ENCODE results near the gene KRTAP10-5. TPM values are rescaled to one million over a fixed set of nuclear protein-coding genes. Genes with fewer than 3 reads are reported as not detected.

The KRTAP10-5 gene
- total RNA-seq, 1 experiment from 2014 or later = not detected

DNA sequence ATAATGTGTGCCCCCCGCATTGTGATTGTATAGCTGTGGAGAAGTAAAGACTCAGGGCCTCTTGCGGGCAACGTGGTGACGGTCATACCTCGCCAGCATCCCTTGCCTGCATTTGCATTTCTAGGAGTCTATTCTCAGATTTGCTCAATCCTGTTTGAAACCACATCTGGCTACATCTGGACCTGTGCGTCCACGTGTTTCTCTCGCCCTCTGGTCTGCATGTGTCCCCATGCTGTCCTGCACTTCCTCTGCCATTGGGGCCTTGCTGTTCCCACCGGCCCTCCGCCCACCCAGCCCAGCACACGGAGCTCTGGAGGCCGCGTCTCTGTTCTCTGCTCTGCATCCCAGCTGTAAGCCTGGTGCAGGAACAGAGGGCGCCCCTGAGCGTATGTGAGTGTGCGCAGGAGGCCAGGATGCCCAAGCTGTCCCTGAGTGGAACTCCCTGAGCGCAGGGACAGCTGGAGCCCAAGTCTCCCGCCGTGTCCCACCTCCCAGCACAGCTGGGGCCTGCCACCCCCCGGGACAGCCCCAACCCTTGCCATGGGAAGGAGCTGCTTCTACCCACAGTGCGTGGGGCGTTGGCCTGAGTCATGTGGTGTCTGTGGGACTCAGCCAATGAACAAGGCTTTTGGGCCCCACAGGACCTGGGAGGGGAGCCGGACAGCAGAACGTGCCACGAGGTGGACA lies 30.7 kb downstream of the KRTAP10-5 start:
- H4K20me1 ChIP-seq (ENCODE audit: insufficient read depth) = no peaks in the 10 kb centered on the region
- TF ChIP-seq, protein P1, sequence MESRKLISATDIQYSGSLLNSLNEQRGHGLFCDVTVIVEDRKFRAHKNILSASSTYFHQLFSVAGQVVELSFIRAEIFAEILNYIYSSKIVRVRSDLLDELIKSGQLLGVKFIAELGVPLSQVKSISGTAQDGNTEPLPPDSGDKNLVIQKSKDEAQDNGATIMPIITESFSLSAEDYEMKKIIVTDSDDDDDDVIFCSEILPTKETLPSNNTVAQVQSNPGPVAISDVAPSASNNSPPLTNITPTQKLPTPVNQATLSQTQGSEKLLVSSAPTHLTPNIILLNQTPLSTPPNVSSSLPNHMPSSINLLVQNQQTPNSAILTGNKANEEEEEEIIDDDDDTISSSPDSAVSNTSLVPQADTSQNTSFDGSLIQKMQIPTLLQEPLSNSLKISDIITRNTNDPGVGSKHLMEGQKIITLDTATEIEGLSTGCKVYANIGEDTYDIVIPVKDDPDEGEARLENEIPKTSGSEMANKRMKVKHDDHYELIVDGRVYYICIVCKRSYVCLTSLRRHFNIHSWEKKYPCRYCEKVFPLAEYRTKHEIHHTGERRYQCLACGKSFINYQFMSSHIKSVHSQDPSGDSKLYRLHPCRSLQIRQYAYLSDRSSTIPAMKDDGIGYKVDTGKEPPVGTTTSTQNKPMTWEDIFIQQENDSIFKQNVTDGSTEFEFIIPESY (IDR thresholded peaks at IDR 0.05; ENCODE audit: extremely low read depth, insufficient replicate concordance, low read length) = no peak
- no peak for TF ChIP-seq POLR2AphosphoS5 (IDR thresholded peaks at IDR 0.05; ENCODE audit: low read depth, low read length)
- no peak for TF ChIP-seq EGR1 (IDR thresholded peaks at IDR 0.05; ENCODE audit: low read depth)
- TF ChIP-seq, protein P2, sequence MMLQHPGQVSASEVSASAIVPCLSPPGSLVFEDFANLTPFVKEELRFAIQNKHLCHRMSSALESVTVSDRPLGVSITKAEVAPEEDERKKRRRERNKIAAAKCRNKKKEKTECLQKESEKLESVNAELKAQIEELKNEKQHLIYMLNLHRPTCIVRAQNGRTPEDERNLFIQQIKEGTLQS (IDR thresholded peaks at IDR 0.05) = no peak
- TF ChIP-seq TCF7L2 (IDR thresholded peaks at IDR 0.05; ENCODE audit: borderline replicate concordance, extremely low read depth, insufficient read depth, insufficient read length) = no peak
- TF ChIP-seq, protein P3, sequence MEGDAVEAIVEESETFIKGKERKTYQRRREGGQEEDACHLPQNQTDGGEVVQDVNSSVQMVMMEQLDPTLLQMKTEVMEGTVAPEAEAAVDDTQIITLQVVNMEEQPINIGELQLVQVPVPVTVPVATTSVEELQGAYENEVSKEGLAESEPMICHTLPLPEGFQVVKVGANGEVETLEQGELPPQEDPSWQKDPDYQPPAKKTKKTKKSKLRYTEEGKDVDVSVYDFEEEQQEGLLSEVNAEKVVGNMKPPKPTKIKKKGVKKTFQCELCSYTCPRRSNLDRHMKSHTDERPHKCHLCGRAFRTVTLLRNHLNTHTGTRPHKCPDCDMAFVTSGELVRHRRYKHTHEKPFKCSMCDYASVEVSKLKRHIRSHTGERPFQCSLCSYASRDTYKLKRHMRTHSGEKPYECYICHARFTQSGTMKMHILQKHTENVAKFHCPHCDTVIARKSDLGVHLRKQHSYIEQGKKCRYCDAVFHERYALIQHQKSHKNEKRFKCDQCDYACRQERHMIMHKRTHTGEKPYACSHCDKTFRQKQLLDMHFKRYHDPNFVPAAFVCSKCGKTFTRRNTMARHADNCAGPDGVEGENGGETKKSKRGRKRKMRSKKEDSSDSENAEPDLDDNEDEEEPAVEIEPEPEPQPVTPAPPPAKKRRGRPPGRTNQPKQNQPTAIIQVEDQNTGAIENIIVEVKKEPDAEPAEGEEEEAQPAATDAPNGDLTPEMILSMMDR (IDR thresholded peaks at IDR 0.05 in 2 of 3, conservative IDR thresholded peaks at IDR 0.05 in 1 of 3; ENCODE audit: borderline replicate concordance in 1 of 3, insufficient read depth in 1 of 3, low read depth in 2 of 3, low read length in 2 of 3) = no peak
- TF ChIP-seq SRF (IDR thresholded peaks at IDR 0.05; ENCODE audit: low read depth) = no peak
- TF ChIP-seq EZH2 (IDR thresholded peaks at IDR 0.05) = no peak
- no peak for TF ChIP-seq JUND (IDR thresholded peaks at IDR 0.05)
- TF ChIP-seq CEBPB (IDR thresholded peaks at IDR 0.05; ENCODE audit: low read depth) = no peak
- no peak for TF ChIP-seq FOSL1 (IDR thresholded peaks at IDR 0.05; ENCODE audit: low read depth)
- TF ChIP-seq ELF1 (IDR thresholded peaks at IDR 0.05; ENCODE audit: borderline replicate concordance, low read depth) = no peak
- no peak for TF ChIP-seq CBX3 (IDR thresholded peaks at IDR 0.05; ENCODE audit: low read depth)
- no peak for TF ChIP-seq ZNF274 (IDR thresholded peaks at IDR 0.05; ENCODE audit: low read depth, low read length)
- no peak for TF ChIP-seq SP1 (IDR thresholded peaks at IDR 0.05; ENCODE audit: low read depth)
- TF ChIP-seq RAD21 (IDR thresholded peaks at IDR 0.05; ENCODE audit: low read depth) = no peak
- intact Hi-C loops (cut with micrococcal nuclease) = no loop called here
- POLR2A ChIA-PET = no interaction called here
- no peaks in the 10 kb centered on the region for H3K36me3 ChIP-seq (ENCODE audit: control insufficient read depth in 1 of 2, insufficient read depth in 2 of 2, low read length in 2 of 2)
- no peak overlapping the region for H3K27ac ChIP-seq (ENCODE audit: low read depth, low read length)
- no peaks in the 10 kb centered on the region for H3K79me2 ChIP-seq (ENCODE audit: insufficient read depth, low read length)
- no peaks in the 10 kb centered on the region for H3K9me2 ChIP-seq (ENCODE audit: insufficient read depth)
- H3K4me3 ChIP-seq (replicated peaks in 1 of 2; ENCODE audit: low read depth in 1 of 2, low read length in 2 of 2) = no peak overlapping the region
- BruUV-seq (replicated peaks) = no TSS peak
- peaks cover 0 to 9% of the 10 kb centered on the region in 2 experiments; a peak in 2 of 4 replicates for H3K9me3 ChIP-seq (ENCODE audit: control insufficient read depth in 1 of 2, insufficient read depth in 1 of 2, low read depth in 1 of 2, low read length in 2 of 2)
- no peak overlapping the region for H2AFZ ChIP-seq (ENCODE audit: low read depth, low read length, poor library complexity, severe bottlenecking)
- H3K4me1 ChIP-seq (ENCODE audit: control insufficient read depth in 1 of 2, insufficient read depth in 2 of 2, low read length in 2 of 2) = no peaks in the 10 kb centered on the region
- CTCF ChIA-PET = no interaction called here
- H3K4me2 ChIP-seq (ENCODE audit: low read length) = no peak overlapping the region
- ATAC-seq (peak; percentile 57), DNase-seq (ENCODE audit: low read depth, low spot score) (no peak)
- H3K27me3 ChIP-seq (ENCODE audit: insufficient read depth, low read length) = no peaks in the 10 kb centered on the region
- no peak overlapping the region for H3K9ac ChIP-seq (ENCODE audit: low read length)
- RAD21 ChIA-PET (ENCODE audit: low non-redundant PET in 1 of 2, low total read pairs in 2 of 2, uncharacterized antibody in 2 of 2, unreplicated experiment in 2 of 2) = no interaction called here
